T-cell (primary cell): ENCODE results near the gene CELSR2. TPM values are rescaled to one million over a fixed set of nuclear protein-coding genes. Genes with fewer than 3 reads are reported as not detected.
A peak's percentile ranks its signal among the peaks of the same experiment; 100 is the strongest.
"Not testable (repeated sequence)": the region's sequence is repeated elsewhere in the genome, so short reads cannot be mapped to it uniquely, and the experiment has no call there.

Source experiments
- ATAC-seq, 4 experiments: fragments of 200-7000 bp in 3 of 4; fragments of 150-1000 bp in 1 of 4; cut with Tn5 transposase; replicated peaks in 1 of 4; 1 replicate in 3 of 4; 2 replicates in 1 of 4; pipeline ENCODE4 v1.10.0; 2021; ENCODE audit warnings: moderate library complexity in 3 of 4, mild to moderate bottlenecking in 2 of 4, moderate number of reproducible peaks in 1 of 4
- CTCF ChIA-PET, 2 donors: fragments of 300-600 bp; sonication (Branson Sonifier 250); formaldehyde crosslinking; loops; one replicate each; lab custom pipeline; 2022; ENCODE audit warnings: antibody characterized with exemption in 2 of 2; lab: Charles Lee
- POLR2A ChIA-PET, 2 donors: fragments of 300-600 bp; sonication (Branson Sonifier 250); formaldehyde crosslinking; loops; one replicate each; lab custom pipeline; 2022; ENCODE audit warnings: antibody characterized with exemption in 2 of 2; lab: Charles Lee
- DNase-seq, 35 experiments: peaks; one replicate each; pipeline versions ENCODE4 v3.0.0 to v3.0.0-alpha.2; 2013 to 2023
- H3K27ac ChIP-seq: one replicate; pipeline ENCODE4 v1.5.1; 2013; ENCODE audit warnings: low read length
- H3K27me3 ChIP-seq, 2 experiments: replicated peaks in 1 of 2; 1 replicate in 1 of 2; 2 replicates in 1 of 2; pipeline versions ENCODE4 v1.6.1 to v1.7.0; 2013; ENCODE audit warnings: low read length in 1 of 2, mixed read lengths in 1 of 2; ENCODE audit not compliant: control insufficient read depth in 2 of 2, insufficient read depth in 2 of 2; ENCODE audit errors: extremely low read depth in 1 of 2
- H3K36me3 ChIP-seq, 2 donors: 1 replicate in 1 of 2; 2 replicates in 1 of 2; pipeline versions ENCODE4 v1.6.1 to v1.7.0; 2013; ENCODE audit warnings: low read length in 1 of 2; ENCODE audit not compliant: control insufficient read depth in 2 of 2, insufficient read depth in 1 of 2; ENCODE audit errors: extremely low read depth in 1 of 2
- H3K4me1 ChIP-seq, 2 experiments: 1 replicate in 1 of 2; 2 replicates in 1 of 2; pipeline versions ENCODE4 v1.6.1 to v1.7.0; 2013; ENCODE audit warnings: low read length in 2 of 2, mixed read lengths in 1 of 2; ENCODE audit not compliant: insufficient read depth in 2 of 2, control insufficient read depth in 1 of 2; ENCODE audit errors: extremely low read depth in 1 of 2
- H3K4me3 ChIP-seq, 2 donors: 1 replicate in 1 of 2; 2 replicates in 1 of 2; pipeline versions ENCODE4 v1.5.1 to v1.7.0; 2013; ENCODE audit warnings: mild to moderate bottlenecking in 2 of 2, low read length in 1 of 2, moderate library complexity in 1 of 2; ENCODE audit not compliant: control insufficient read depth in 1 of 2; ENCODE audit errors: extremely low read depth in 1 of 2
- H3K9me3 ChIP-seq: 2 replicates; pipeline ENCODE4 v1.7.0; 2013
- H3K27ac Mint-ChIP-seq, 2 donors: one replicate each; pipeline ENCODE4 v1.8.0; 2020 to 2021; ENCODE audit warnings: mild to moderate bottlenecking in 2 of 2, mixed read lengths in 2 of 2
- H3K27me3 Mint-ChIP-seq, 2 donors: one replicate each; pipeline ENCODE4 v1.8.0; 2021 to 2022; ENCODE audit warnings: mixed read lengths in 2 of 2
- H3K36me3 Mint-ChIP-seq: one replicate; pipeline ENCODE4 v1.8.0; 2021; ENCODE audit warnings: mixed read lengths
- H3K4me1 Mint-ChIP-seq, 3 donors: one replicate each; pipeline ENCODE4 v1.8.0; 2020 to 2022; ENCODE audit warnings: mixed read lengths in 3 of 3, mild to moderate bottlenecking in 1 of 3
- H3K4me3 Mint-ChIP-seq, 3 donors: one replicate each; pipeline ENCODE4 v1.8.0; 2020 to 2022; ENCODE audit warnings: mild to moderate bottlenecking in 3 of 3, mixed read lengths in 3 of 3, moderate library complexity in 3 of 3
- H3K9me3 Mint-ChIP-seq, 3 donors: one replicate each; pipeline ENCODE4 v1.8.0; 2020 to 2022; ENCODE audit warnings: mixed read lengths in 3 of 3
- WGBS: methylation state at CpG from one replicate; pipeline ENCODE4 v1.1.5; 2013; ENCODE audit warnings: missing lambda C conversion rate; ENCODE audit not compliant: insufficient coverage; 5-methylcytosine and 5-hydroxymethylcytosine counted together
- total RNA-seq, 35 experiments: library from RNA in 6 of 35; stranded (reverse) in 6 of 35; fragments of 120-200 nt in 1 of 35; gene quantifications; one replicate each; pipeline versions ENCODE4 v1.2.1 to v1.2.4 and lab custom pipeline; 2013 to 2026

Gene CELSR2
- total RNA-seq, 5 donors from 2014 or later (not counting 1 experiment from before 2014, with no cell fraction given), result 4.1 to 5.3 (median 4.7) TPM

DNA sequence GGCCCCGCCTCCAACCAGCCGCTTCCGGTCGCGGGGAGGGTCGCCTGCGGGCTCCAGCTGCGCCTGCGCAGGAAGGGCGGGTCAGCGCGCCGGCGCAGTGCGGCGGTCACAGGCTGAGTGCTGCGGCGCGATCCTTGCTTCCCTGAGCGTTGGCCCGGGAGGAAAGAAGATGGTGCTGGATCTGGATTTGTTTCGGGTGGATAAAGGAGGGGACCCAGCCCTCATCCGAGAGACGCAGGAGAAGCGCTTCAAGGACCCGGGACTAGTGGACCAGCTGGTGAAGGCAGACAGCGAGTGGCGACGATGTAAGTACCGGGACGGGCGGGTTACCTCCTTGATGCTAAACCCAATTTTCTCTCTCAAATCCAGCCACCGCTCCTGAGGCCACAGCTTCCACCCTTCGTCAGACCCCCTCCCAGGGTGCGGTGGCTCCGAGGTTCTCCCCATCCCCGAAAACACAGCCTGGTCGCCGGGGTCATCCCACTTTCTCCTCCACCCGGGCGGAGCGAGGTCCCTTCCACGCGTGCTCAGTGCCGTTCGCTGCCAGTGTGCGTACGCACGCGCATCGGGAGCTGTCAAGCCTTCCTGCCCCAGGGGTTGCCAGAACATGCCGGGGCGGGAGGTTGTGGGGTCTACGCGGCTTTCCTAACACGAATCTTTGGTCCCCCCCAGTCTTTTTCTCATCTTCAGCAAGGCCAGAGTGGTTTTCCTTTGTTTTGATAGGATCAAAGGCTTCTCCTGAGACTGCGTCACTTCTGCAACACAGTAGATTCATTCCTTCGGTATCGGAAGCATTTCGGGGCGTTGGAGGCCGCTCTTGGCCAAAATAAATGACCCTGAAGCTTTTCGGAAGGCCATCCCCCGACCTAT is 35.3 kb upstream of the CELSR2 start, which contains the start of gene SARS1:
Gene SARS1 (plus strand): TSS at position 95 of the 870 bp plus-strand sequence. CDS start 75 bp downstream, at position 170.
- Mint-ChIP-seq H3K4me1 (peaks cover 34 to 39% (median 37%) of the 10 kb centered on the region in 3 donors), H3K36me3 (peaks cover 13% of the 10 kb centered on the region), H3K27ac (peak within 1 kb of the TSS; percentile 96 to 97), H3K27me3 (no peaks in the 10 kb centered on the region), H3K4me3 (peak within 1 kb of the TSS; percentile 92 to 99 (median 98)), H3K9me3 (no peaks in the 10 kb centered on the region)
- CTCF ChIA-PET, result interaction anchor here in 1 of 2 donors (0.6 to 1.7 kb wide), 6 partner anchors 9 to 1507 kb away, joined by 3 to 5 read pairs (median 3); partner anchors contain the start of gene GNAI3
- Histone ChIP-seq H3K4me3 (peak within 1 kb of the TSS; percentile 97 to 99), H3K4me1 (peaks cover 11 to 30% of the 10 kb centered on the region in 2 experiments), H3K27me3 (no peaks in the 10 kb centered on the region), H3K36me3 (peaks cover 0 to 9% of the 10 kb centered on the region in 2 donors), H3K27ac (peak within 1 kb of the TSS; percentile 66), H3K9me3 (no peaks in the 10 kb centered on the region)
- DNase-seq (peak; percentile 70 to 92 (median 82)), ATAC-seq (peak; percentile 87 to 90 (median 88))
- POLR2A ChIA-PET, result interaction anchor here (0.6 to 0.7 kb wide), 4 partner anchors 14 to 331 kb away, joined by 3 to 4 read pairs (median 4); no protein-coding TSS in a partner anchor
- under 1% methylated on average over 57 of the region's 64 CpGs for WGBS

DNA sequence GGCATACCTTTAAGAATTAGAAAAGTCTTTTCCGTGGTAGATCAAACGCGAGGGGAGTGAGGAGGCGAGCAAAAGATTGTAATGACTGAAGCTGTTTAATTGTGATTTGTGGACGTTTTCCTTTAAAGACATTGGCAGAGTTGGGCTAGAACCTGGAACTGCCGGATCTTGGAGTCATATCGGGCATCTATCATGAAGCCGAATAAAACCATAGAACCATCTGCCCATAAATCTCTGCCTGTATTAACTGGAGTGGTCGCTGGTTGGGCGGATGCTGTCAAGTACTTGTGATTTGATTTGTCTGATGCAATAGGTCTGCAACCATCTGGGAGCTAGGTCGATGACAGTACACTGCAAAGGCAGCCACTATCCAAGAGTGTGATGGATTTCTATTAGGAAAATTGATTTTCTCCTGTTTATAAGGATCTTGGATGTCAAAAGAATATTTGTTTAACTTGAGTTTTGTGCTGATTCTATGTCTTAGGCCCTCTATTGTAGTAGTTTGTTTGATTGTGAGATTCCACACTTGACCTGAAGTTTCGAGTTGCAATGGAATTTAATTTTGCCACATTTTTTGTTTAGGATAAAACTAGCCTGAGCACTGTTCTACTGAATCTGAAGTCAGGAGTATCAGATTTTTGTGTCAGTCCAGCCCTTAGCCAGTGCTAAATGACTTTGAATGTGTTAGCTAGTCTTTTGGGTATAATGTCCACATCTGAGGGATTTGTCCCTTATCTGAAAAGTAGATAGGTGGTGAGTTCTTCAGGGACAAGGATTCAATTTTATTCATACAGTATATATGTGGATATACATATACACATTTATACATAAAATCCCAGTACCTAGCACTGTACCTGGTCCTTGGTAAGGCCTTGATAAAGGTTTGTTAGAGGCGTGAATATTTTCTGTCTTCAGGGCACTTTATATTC is 34.4 kb upstream of the CELSR2 start:
- peak overlapping the region; percentile 92 to 99 (median 98) for H3K4me3 Mint-ChIP-seq
- peak in 1 of 4 experiments; percentile 13 for ATAC-seq

DNA sequence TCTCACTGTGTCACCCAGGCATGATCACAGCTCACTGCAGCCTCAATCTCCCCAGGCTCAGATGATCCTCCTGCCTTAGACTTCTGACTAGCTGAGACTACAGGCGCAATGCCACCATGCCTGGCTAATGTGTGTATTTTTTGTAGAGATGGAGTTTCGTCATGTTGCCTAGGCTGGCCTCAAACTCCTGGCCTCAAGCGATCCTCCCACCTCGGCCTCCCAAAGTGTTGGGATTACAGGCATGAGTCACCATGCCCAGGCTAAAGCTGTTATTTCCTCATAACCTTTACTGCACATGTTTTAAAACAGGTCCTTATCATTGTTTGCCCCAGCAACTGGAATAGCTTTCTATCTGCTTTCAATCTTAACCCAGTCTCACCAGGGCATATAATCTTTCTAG is 32.7 kb upstream of the CELSR2 start:
- Histone ChIP-seq H3K4me3 (no peak overlapping the region), H3K9me3 (no peaks in the 10 kb centered on the region), H3K36me3 (peaks cover 0 to 9% of the 10 kb centered on the region in 2 donors), H3K27ac (no peak overlapping the region), H3K4me1 (peaks cover 11 to 30% of the 10 kb centered on the region in 2 experiments), H3K27me3 (no peaks in the 10 kb centered on the region)
- no peaks in the 10 kb centered on the region for H3K27me3 Mint-ChIP-seq
- 100% methylated on average over 2 of the region's 4 CpGs for WGBS
- ChIA-PET CTCF (interaction anchor here (0.7 to 1.2 kb wide), 2 partner anchors 8 to 17 kb away, joined by 3 to 5 read pairs; no protein-coding TSS in a partner anchor), POLR2A (interaction anchor here in 1 of 2 donors (0.7 kb wide), 1 partner anchor 1149 kb away, joined by 6 read pairs; no protein-coding TSS in a partner anchor)
- H3K27ac Mint-ChIP-seq, result peak overlapping the region; percentile 31 to 63
- DNase-seq (no peak), ATAC-seq (no peak)
- peak overlapping the region; percentile 92 to 99 (median 98) for H3K4me3 Mint-ChIP-seq
- H3K9me3 Mint-ChIP-seq, result no peaks in the 10 kb centered on the region
- H3K36me3 Mint-ChIP-seq, result peaks cover 23% of the 10 kb centered on the region
- peaks cover 46 to 52% (median 49%) of the 10 kb centered on the region in 3 donors for H3K4me1 Mint-ChIP-seq

More for the DNA sequence above, 34.4 kb upstream of the CELSR2 start:
- Histone ChIP-seq H3K9me3 (no peaks in the 10 kb centered on the region), H3K36me3 (peaks cover 0 to 9% of the 10 kb centered on the region in 2 donors), H3K4me1 (peaks cover 11 to 30% of the 10 kb centered on the region in 2 experiments), H3K27me3 (no peaks in the 10 kb centered on the region), H3K4me3 (peak overlapping the region; percentile 97 to 99), H3K27ac (peak overlapping the region; percentile 66)
- no peaks in the 10 kb centered on the region for H3K9me3 Mint-ChIP-seq
- POLR2A ChIA-PET, result interaction anchor here (0.7 kb wide), 2 partner anchors 13 to 173 kb away, joined by 3 to 4 read pairs; no protein-coding TSS in a partner anchor
- peaks cover 36 to 41% (median 37%) of the 10 kb centered on the region in 3 donors for H3K4me1 Mint-ChIP-seq
- WGBS, result 11% methylated on average over 7 of the region's 13 CpGs
- CTCF ChIA-PET, result interaction anchor here in 1 of 2 donors (0.6 to 1.7 kb wide), 6 partner anchors 9 to 1506 kb away, joined by 3 to 5 read pairs (median 3); partner anchors contain the start of gene GNAI3
- peak in 3 of 35 experiments; percentile 9 to 50 (median 16) for DNase-seq
- H3K27ac Mint-ChIP-seq, result peak overlapping the region; percentile 96 to 97
- no peaks in the 10 kb centered on the region for H3K27me3 Mint-ChIP-seq
- H3K36me3 Mint-ChIP-seq, result peaks cover 14% of the 10 kb centered on the region

DNA sequence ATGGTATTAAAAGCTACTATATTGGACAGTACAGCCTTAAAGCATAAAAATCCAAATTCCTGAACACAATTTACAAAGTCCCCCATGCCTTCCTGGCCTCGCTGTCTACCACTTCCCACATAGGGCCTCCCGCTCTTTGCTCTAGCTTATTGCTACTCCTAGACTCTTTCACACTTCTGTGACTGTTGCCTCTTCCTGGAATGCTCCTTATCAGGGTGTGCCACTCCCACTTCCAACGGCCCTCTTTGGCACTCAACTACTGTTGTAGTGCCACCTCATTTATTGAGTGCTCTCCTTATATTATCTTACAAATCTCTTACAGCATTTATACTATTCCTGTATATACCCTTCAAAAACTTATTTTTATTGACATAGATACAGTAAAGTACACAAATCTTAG is 30.8 kb upstream of the CELSR2 start:
- DNase-seq, result no peak
- ChIA-PET POLR2A (no interaction called here), CTCF (interaction anchor here in 1 of 2 donors (0.7 kb wide), 2 partner anchors 12 to 35 kb away, joined by 6 to 10 read pairs; no protein-coding TSS in a partner anchor)
- Mint-ChIP-seq H3K4me3 (peak overlapping the region in 1 of 3 donors; percentile 47), H3K27me3 (no peaks in the 10 kb centered on the region), H3K9me3 (no peaks in the 10 kb centered on the region), H3K4me1 (peaks cover 53 to 65% (median 64%) of the 10 kb centered on the region in 3 donors), H3K27ac (peak overlapping the region in 1 of 2 donors; percentile 63), H3K36me3 (peaks cover 29% of the 10 kb centered on the region)
- H3K9me3 ChIP-seq, result no peaks in the 10 kb centered on the region
- no peaks in the 10 kb centered on the region for H3K27me3 ChIP-seq
- H3K27ac ChIP-seq, result no peak overlapping the region
- ATAC-seq, result no peak
- H3K4me1 ChIP-seq, result peaks cover 9 to 25% of the 10 kb centered on the region in 2 experiments
- WGBS, result 89% methylated on average over 3 of the region's 3 CpGs
- H3K36me3 ChIP-seq, result peaks cover 0 to 15% of the 10 kb centered on the region in 2 donors
- H3K4me3 ChIP-seq, result no peak overlapping the region

DNA sequence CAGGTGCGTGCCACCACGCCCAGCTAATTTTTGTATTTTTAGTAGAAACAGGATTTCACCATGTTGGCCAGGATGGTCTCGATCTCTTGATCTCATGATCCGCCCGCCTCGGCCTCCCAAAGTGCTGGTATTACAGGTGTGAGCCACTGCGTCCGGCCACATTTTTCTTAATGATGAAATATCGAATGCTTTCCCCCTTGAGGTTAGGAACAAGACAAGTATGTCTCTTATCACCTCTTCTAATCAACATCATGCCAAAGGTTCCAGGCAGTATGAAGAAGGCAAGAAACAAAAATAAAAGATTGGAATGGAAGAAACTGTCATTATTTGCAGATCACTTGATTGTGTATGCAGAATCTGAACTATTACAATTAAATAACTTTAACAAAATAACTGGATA is 28.1 kb upstream of the CELSR2 start:
- peaks cover 0 to 25% of the 10 kb centered on the region in 2 donors for H3K36me3 ChIP-seq
- peak overlapping the region in 1 of 2 donors; percentile 27 for H3K27ac Mint-ChIP-seq
- POLR2A ChIA-PET, result interaction anchor here in 1 of 2 donors (0.6 kb wide), 1 partner anchor 10 kb away, joined by 3 read pairs; no protein-coding TSS in a partner anchor

More for the DNA sequence above, 28.1 kb upstream of the CELSR2 start:
- H3K4me1 ChIP-seq, result peaks cover 0 to 12% of the 10 kb centered on the region in 2 experiments
- H3K27ac ChIP-seq, H3K9me3 ChIP-seq, H3K27me3 Mint-ChIP-seq, DNase-seq, H3K4me3 ChIP-seq, ATAC-seq, H3K9me3 Mint-ChIP-seq, H3K4me3 Mint-ChIP-seq, H3K27me3 ChIP-seq: not testable (repeated sequence)
- Mint-ChIP-seq H3K4me1 (peaks cover 60 to 65% (median 61%) of the 10 kb centered on the region in 3 donors), H3K36me3 (peaks cover 42% of the 10 kb centered on the region)
- CTCF ChIA-PET, result interaction anchor here in 1 of 2 donors (0.7 kb wide), 1 partner anchor 988 kb away, joined by 8 read pairs; no protein-coding TSS in a partner anchor
- no CpG with 5 or more reads among the region's 9 CpGs for whole genome bisulfite sequencing
